HG02970 (cell line): Measurements from ENCODE around the gene OR2K2.
"Not testable (repeated sequence)": the region's sequence is repeated elsewhere in the genome, so short reads cannot be mapped to it uniquely, and the experiment has no call there.

ENCODE experiments used
- ATAC-seq: cut with Tn5 transposase; IDR thresholded peaks from one replicate; pipeline ENCODE4 v1.9.1; 2021; ENCODE audit warnings: mild to moderate bottlenecking, moderate library complexity, moderate number of reproducible peaks; ENCODE audit not compliant: unreplicated experiment, low FRiP score

The OR2K2 gene

GRCh38 chr9:111298731-111299598, 31.1 kb downstream of the OR2K2 start:
- no peak for ATAC-seq

- no peak for ATAC-seq
Measured at GRCh38 chr9:111298111-111298510, 31.9 kb downstream of the OR2K2 start.

- no peak for ATAC-seq
Measured at GRCh38 chr9:111297066-111297824, 32.8 kb downstream of the OR2K2 start.

- no peak for ATAC-seq
Measured at GRCh38 chr9:111294691-111295451, 35.2 kb downstream of the OR2K2 start.

GRCh38 chr9:111287127-111287526, 42.9 kb downstream of the OR2K2 start:
- ATAC-seq, result no peak

- no peak for ATAC-seq
Measured at GRCh38 chr9:111284703-111285102, 45.3 kb downstream of the OR2K2 start.

- ATAC-seq, result no peak
Measured at GRCh38 chr9:111282845-111283244, 47.2 kb downstream of the OR2K2 start.

GRCh38 chr9:111280795-111281194, 49.2 kb downstream of the OR2K2 start:
- ATAC-seq, result not testable (repeated sequence)
